ENCODE results near the gene PARD3. TPM values are rescaled to one million over a fixed set of nuclear protein-coding genes. Genes with fewer than 3 reads are reported as not detected.

Gene PARD3
- total and polyA plus RNA-seq, 12 donors, result 17.0 to 93.8 (median 47.3) TPM

- intact Hi-C loops (cut with DNase I), result loop anchor here in 1 of 2 donors (10.0 kb wide), 2 partner anchors 63 to 87 kb away; partner anchors contain the start of gene PARD3
- H3K4me1 ChIP-seq (replicated peaks in 1 of 2), result peaks cover 0 to 33% of the 10 kb centered on the region in 2 donors
- WGBS, 4 donors, result 84 to 89% (median 86%) methylated on average over 9 of the region's 9 CpGs
- no peaks in the 10 kb centered on the region for H3K9me3 ChIP-seq (replicated peaks in 1 of 3)
- DNase-seq, result no peak
- no peak overlapping the region for H3K27ac ChIP-seq
- H3K4me3 ChIP-seq, result no peak overlapping the region
- TF ChIP-seq POLR2A (IDR thresholded peaks at IDR 0.05) (no peak), CTCF (IDR thresholded peaks at IDR 0.05) (no peak)
- no peaks in the 10 kb centered on the region for H3K36me3 ChIP-seq (replicated peaks in 1 of 2)
- no peaks in the 10 kb centered on the region for H3K27me3 ChIP-seq
Observed at GRCh38 chr10:34727595-34728033, 87.5 kb downstream of the PARD3 start.

GRCh38 chr10:34726862-34727261 lies 88.2 kb downstream of the PARD3 start:
- no peak for DNase-seq
- no peak overlapping the region for H3K4me3 ChIP-seq
- no peaks in the 10 kb centered on the region for H3K36me3 ChIP-seq (replicated peaks in 1 of 2)
- H3K4me1 ChIP-seq (replicated peaks in 1 of 2), result peaks cover 0 to 30% of the 10 kb centered on the region in 2 donors
- H3K9me3 ChIP-seq (replicated peaks in 1 of 3), result no peaks in the 10 kb centered on the region
- intact Hi-C loops (cut with DNase I), result loop anchor here in 1 of 2 donors (10.0 kb wide), 2 partner anchors 62 to 88 kb away; partner anchors contain the start of gene PARD3
- H3K27me3 ChIP-seq, result no peaks in the 10 kb centered on the region
- no peak overlapping the region for H3K27ac ChIP-seq
- TF ChIP-seq POLR2A (IDR thresholded peaks at IDR 0.05), result no peak
- TF ChIP-seq CTCF (IDR thresholded peaks at IDR 0.05), result no peak

- Histone ChIP-seq H3K27me3 (no peaks in the 10 kb centered on the region), H3K4me3 (no peak overlapping the region), H3K36me3 (replicated peaks in 1 of 2) (no peaks in the 10 kb centered on the region), H3K27ac (peak overlapping the region in 1 of 5 donors; percentile 53), H3K4me1 (replicated peaks in 1 of 2) (peaks cover 0 to 25% of the 10 kb centered on the region in 2 donors), H3K9me3 (replicated peaks in 1 of 3) (no peaks in the 10 kb centered on the region)
- DNase-seq, result peak; percentile 40 to 79 (median 56)
- intact Hi-C loops (cut with DNase I), result loop anchor here in 1 of 2 donors (10.0 kb wide), 2 partner anchors 59 to 91 kb away; partner anchors contain the start of gene PARD3
- WGBS, 4 donors, result 37 to 52% (median 45%) methylated on average over 8 to 10 of the region's 10 CpGs
- peak; percentile 30 to 68 (median 50) for TF ChIP-seq CTCF (IDR thresholded peaks at IDR 0.05)
- no peak for TF ChIP-seq POLR2A (IDR thresholded peaks at IDR 0.05)
Observed at GRCh38 chr10:34723750-34724149, 91.3 kb downstream of the PARD3 start.

- H3K9me3 ChIP-seq (replicated peaks in 1 of 3), result no peaks in the 10 kb centered on the region
- H3K27me3 ChIP-seq, result no peaks in the 10 kb centered on the region
- no peak overlapping the region for H3K4me3 ChIP-seq
- intact Hi-C loops (cut with DNase I), result loop anchor here in 1 of 2 donors (10.0 kb wide), 2 partner anchors 58 to 92 kb away; partner anchors contain the start of gene PARD3
- H3K36me3 ChIP-seq (replicated peaks in 1 of 2), result no peaks in the 10 kb centered on the region
- H3K4me1 ChIP-seq (replicated peaks in 1 of 2), result peaks cover 0 to 25% of the 10 kb centered on the region in 2 donors
- no peak overlapping the region for H3K27ac ChIP-seq
- 80 to 87% (median 84%) methylated on average over 3 to 4 of the region's 4 CpGs for WGBS, 4 donors
- no peak for TF ChIP-seq POLR2A (IDR thresholded peaks at IDR 0.05)
- no peak for TF ChIP-seq CTCF (IDR thresholded peaks at IDR 0.05)
- no peak for DNase-seq
Observed at GRCh38 chr10:34722404-34722803, 92.7 kb downstream of the PARD3 start.
